Colonic mucosa (tissue), 4 donors: ENCODE data around the gene CDH12. TPM values are rescaled to one million over a fixed set of nuclear protein-coding genes. Genes with fewer than 3 reads are reported as not detected.
"Not testable (repeated sequence)": the region's sequence is repeated elsewhere in the genome, so short reads cannot be mapped to it uniquely, and the experiment has no call there.

ENCODE experiments used
- DNase-seq: peaks from one replicate; pipeline ENCODE4 v3.0.0-alpha.2; 2020
- H3K27ac ChIP-seq: fragments of 200-600 bp; one replicate; pipeline ENCODE4 v1.8.0; 2021
- H3K27me3 ChIP-seq: fragments of 200-600 bp; one replicate; pipeline ENCODE4 v1.8.0; 2021
- H3K36me3 ChIP-seq: fragments of 200-600 bp; one replicate; pipeline ENCODE4 v1.8.0; 2021
- H3K4me1 ChIP-seq: fragments of 200-600 bp; one replicate; pipeline ENCODE4 v1.8.0; 2021; ENCODE audit warnings: mild to moderate bottlenecking
- H3K4me3 ChIP-seq: fragments of 200-600 bp; one replicate; pipeline ENCODE4 v1.8.0; 2021
- H3K9ac ChIP-seq, 2 donors: one replicate each; pipeline ENCODE4 v1.7.0; 2013; ENCODE audit warnings: control low read depth in 2 of 2, low read depth in 2 of 2, low read length in 2 of 2
- H3K9me3 ChIP-seq: fragments of 200-600 bp; one replicate; pipeline ENCODE4 v1.8.0; 2021
- intact Hi-C: fragments of 100-400 bp; cut with DNase I; formaldehyde crosslinking; loops from one replicate; pipeline ENCODE4 v1.14.1; 2022
- total RNA-seq, 2 donors: library from RNA; stranded (reverse); fragmentation: NEBNext Ultra II Directional in 1 of 2; extraction: Animal tissue kit (Norgen Biotek cat#: 25700) in 1 of 2; gene quantifications; one replicate each; pipeline ENCODE4 v1.2.1, GENCODE V29; 2021
- TF ChIP-seq, protein P1 (sequence below): fragments of 200-600 bp; IDR thresholded peaks from one replicate; pipeline ENCODE4 v1.8.0; 2022; ENCODE audit warnings: antibody characterized with exemption, mild to moderate bottlenecking
- donor health status: healthy.
- donor health status: DM: no; HTN: no; CAD: no.
- donor health status: DM: no; HTN: no; CAD: no.

CDH12 gene
- total RNA-seq, 2 donors from 2014 or later: not detected

DNA sequence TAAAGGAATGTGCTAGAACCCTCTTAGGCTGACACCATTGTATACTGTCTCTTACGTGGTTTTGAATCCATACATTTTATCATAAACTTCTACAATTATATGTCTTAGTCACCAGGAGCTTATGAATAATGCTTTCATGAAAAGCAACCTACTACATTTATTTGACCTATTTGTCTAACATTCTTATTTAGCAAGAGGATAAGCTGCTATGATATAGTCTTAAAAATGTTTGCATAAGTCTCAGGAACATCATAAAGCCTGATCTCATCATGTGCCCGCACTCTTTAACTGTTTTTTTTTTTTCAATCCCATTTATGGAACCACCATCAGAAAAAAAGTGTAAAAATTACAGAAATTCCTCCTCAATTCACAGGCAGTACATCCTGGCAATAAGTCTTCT, 59.7 kb downstream of the CDH12 start:
- H3K27ac ChIP-seq: no peak overlapping the region
- no peak overlapping the region for H3K4me3 ChIP-seq
- H3K36me3 ChIP-seq: no peaks in the 10 kb centered on the region
- intact Hi-C loops: no loop called here
- no peaks in the 10 kb centered on the region for H3K9me3 ChIP-seq
- H3K27me3 ChIP-seq: no peaks in the 10 kb centered on the region
- TF ChIP-seq, protein P1, sequence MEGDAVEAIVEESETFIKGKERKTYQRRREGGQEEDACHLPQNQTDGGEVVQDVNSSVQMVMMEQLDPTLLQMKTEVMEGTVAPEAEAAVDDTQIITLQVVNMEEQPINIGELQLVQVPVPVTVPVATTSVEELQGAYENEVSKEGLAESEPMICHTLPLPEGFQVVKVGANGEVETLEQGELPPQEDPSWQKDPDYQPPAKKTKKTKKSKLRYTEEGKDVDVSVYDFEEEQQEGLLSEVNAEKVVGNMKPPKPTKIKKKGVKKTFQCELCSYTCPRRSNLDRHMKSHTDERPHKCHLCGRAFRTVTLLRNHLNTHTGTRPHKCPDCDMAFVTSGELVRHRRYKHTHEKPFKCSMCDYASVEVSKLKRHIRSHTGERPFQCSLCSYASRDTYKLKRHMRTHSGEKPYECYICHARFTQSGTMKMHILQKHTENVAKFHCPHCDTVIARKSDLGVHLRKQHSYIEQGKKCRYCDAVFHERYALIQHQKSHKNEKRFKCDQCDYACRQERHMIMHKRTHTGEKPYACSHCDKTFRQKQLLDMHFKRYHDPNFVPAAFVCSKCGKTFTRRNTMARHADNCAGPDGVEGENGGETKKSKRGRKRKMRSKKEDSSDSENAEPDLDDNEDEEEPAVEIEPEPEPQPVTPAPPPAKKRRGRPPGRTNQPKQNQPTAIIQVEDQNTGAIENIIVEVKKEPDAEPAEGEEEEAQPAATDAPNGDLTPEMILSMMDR: no peak
- H3K4me1 ChIP-seq: no peaks in the 10 kb centered on the region
- DNase-seq: no peak
- no peak overlapping the region for H3K9ac ChIP-seq

DNA sequence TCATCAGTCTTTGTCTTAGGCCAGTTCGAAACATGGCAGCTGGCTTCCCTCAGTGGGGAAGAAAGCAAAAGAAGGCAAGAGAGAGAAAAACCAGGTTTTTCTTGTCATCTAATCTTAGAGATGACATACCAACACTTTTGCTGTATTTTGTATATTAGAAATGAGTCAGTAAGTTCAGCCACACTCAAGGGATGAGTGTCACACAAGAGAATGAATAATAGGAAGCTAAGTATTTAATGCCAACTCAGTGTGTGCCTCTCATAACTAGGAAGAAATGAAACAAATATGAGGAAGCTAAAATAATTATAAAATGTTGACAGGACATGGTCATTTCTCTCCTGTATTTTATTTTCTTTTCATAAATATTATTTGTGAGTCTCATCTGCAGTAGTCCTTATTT, 65.3 kb downstream of the CDH12 start:
- TF ChIP-seq, protein P1: no peak
- Histone ChIP-seq H3K36me3 (no peaks in the 10 kb centered on the region), H3K9me3 (no peaks in the 10 kb centered on the region), H3K4me1 (no peaks in the 10 kb centered on the region), H3K27me3 (no peaks in the 10 kb centered on the region), H3K4me3 (no peak overlapping the region), H3K27ac (no peak overlapping the region), H3K9ac (no peak overlapping the region)
- DNase-seq: no peak
- intact Hi-C loops: no loop called here

DNA sequence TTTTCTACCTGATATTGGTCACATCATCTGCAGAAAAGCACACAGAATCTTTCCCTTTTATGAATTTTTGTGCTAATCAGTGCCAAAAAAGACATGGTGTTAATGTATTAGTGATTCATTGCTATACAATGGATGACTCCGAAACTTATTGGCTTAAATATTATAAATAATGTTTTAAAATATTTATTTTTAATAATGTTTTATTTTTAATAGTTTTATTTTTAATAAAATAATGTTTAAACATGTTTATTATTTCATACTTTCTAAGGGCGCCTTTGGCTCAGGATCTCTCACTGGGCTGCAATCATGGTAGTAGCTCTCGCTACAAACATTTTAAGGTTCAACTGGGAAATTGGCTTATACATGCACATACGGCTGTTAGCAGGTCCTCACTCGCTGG, 65.7 kb downstream of the CDH12 start:
- H3K27me3 ChIP-seq: no peaks in the 10 kb centered on the region
- no peak overlapping the region for H3K27ac ChIP-seq
- TF ChIP-seq, protein P1: no peak
- H3K4me3 ChIP-seq: no peak overlapping the region
- H3K4me1 ChIP-seq: no peaks in the 10 kb centered on the region
- intact Hi-C loops: no loop called here
- DNase-seq: no peak
- H3K36me3 ChIP-seq: no peaks in the 10 kb centered on the region
- H3K9ac ChIP-seq: no peak overlapping the region
- H3K9me3 ChIP-seq: no peaks in the 10 kb centered on the region

DNA sequence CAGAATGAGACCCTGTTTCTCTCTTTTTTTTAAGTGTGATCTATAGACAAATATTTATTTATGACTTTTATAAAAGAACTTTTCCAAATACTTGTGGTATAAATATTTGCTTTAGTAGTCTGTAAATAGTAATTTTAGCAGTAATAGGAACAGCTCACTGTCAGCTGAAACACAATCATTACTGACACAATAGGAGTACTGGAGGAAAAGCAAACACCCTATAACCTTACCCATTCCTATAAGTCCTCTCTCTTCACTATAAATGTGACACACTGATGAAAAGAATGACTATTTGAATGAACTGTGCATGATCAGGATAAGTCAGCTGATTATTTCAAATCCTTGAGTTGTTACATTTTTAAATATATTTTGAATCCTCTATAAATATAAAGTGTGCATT, 72.4 kb downstream of the CDH12 start:
- intact Hi-C loops: no loop called here
- TF ChIP-seq, protein P1: no peak
- no peaks in the 10 kb centered on the region for H3K9me3 ChIP-seq
- DNase-seq: no peak
- no peaks in the 10 kb centered on the region for H3K36me3 ChIP-seq
- no peaks in the 10 kb centered on the region for H3K27me3 ChIP-seq
- no peaks in the 10 kb centered on the region for H3K4me1 ChIP-seq
- H3K9ac ChIP-seq: no peak overlapping the region
- no peak overlapping the region for H3K4me3 ChIP-seq
- H3K27ac ChIP-seq: no peak overlapping the region

DNA sequence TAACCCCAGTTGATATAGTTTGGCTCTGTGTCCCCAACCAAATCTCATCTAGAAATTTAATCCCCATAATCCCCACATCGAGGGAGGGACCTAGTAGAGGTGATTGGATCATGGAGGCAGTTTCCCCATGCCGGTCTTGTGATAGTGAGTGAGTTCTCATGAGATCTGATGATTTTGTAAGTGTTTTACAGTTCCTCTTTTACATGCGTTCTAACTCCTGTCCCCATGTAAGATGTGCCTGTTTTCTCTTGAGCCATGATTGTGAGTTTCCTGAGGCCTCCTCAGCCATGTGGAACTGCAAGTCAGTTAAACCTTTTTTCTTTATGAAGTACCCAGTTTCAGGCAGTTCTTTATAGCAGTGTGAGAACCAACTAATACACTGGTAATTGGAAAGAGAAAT, 73.6 kb downstream of the CDH12 start:
- Histone ChIP-seq H3K9ac (no peak overlapping the region), H3K27ac (no peak overlapping the region), H3K4me3 (no peak overlapping the region), H3K36me3 (no peaks in the 10 kb centered on the region), H3K9me3 (no peaks in the 10 kb centered on the region), H3K27me3 (no peaks in the 10 kb centered on the region), H3K4me1 (no peaks in the 10 kb centered on the region)
- intact Hi-C loops: no loop called here
- TF ChIP-seq, protein P1: no peak
- DNase-seq: no peak

DNA sequence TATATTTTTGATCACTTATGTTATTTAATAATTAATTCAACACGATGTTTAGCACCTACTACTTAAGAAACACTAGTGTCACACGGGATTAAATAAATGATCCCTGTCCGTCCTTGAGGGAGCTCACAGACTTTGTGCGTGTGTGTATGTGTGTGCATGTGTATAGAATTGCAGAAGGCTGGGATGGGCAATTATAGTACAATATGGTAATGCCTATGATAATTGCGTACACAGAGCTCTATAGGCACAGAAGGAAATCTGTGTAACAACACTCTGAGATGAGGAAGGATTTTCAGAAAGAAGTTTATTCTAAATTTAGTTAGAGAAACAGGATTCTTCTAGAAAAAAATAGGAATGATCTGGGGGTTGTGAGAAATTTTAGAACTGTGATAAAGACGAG, 76.9 kb downstream of the CDH12 start:
- intact Hi-C loops: no loop called here
- TF ChIP-seq, protein P1: no peak
- no peak overlapping the region for H3K27ac ChIP-seq
- DNase-seq: no peak
- H3K9me3 ChIP-seq: no peaks in the 10 kb centered on the region
- no peaks in the 10 kb centered on the region for H3K27me3 ChIP-seq
- H3K4me3 ChIP-seq: no peak overlapping the region
- H3K9ac ChIP-seq: no peak overlapping the region
- no peaks in the 10 kb centered on the region for H3K4me1 ChIP-seq
- no peaks in the 10 kb centered on the region for H3K36me3 ChIP-seq

DNA sequence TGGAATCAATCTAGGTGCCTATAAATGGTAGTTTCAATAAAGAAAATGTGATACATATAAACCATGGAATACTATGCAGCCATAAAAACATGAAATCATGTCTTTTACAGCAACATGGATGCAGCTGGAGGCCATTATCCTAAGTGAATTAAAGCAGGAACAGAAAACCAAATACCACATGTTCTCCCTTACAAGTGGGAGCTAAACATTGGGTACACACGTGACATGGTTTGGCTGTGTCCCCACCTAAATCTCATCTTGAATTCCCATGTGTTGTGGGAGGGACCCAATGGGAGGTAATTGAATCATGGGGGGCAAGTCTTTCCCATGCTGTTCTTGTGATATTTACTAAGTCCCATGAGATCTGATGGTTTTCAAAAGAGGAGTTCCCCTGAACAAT, 78.9 kb downstream of the CDH12 start:
- H3K4me3 ChIP-seq, H3K4me1 ChIP-seq, H3K27ac ChIP-seq, DNase-seq, intact Hi-C loops, H3K27me3 ChIP-seq, H3K36me3 ChIP-seq, H3K9ac ChIP-seq, H3K9me3 ChIP-seq: not testable (repeated sequence)
